ENCODE results near the gene MYLK2. TPM values are rescaled to one million over a fixed set of nuclear protein-coding genes. Genes with fewer than 3 reads are reported as not detected.
"Not testable (repeated sequence)": the region's sequence is repeated elsewhere in the genome, so short reads cannot be mapped to it uniquely, and the experiment has no call there.

MYLK2 gene
- total and polyA plus RNA-seq, 7 donors: 0.16 to 0.81 (median 0.39) TPM; not detected in 4

DNA sequence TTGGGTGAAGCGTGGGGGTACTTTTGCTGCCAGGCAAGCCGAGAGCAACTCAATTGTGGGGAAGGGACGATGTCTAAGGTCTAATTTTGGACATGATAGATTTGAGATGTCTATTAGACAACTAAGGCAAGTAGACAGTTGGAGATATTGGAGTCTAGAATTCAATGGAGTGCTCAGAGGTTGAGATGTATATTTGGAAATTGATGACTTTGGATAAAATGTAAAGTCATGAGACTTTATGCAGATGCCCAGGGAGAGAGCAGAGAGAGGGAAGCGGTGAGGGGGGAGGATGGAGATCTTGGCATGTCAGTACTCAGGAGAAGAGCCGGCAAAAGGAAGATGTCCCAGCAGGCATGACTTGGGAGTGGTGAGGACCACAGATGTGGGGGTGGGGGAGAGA lies 6.9 kb downstream of the MYLK2 start:
- TF ChIP-seq, protein P1, sequence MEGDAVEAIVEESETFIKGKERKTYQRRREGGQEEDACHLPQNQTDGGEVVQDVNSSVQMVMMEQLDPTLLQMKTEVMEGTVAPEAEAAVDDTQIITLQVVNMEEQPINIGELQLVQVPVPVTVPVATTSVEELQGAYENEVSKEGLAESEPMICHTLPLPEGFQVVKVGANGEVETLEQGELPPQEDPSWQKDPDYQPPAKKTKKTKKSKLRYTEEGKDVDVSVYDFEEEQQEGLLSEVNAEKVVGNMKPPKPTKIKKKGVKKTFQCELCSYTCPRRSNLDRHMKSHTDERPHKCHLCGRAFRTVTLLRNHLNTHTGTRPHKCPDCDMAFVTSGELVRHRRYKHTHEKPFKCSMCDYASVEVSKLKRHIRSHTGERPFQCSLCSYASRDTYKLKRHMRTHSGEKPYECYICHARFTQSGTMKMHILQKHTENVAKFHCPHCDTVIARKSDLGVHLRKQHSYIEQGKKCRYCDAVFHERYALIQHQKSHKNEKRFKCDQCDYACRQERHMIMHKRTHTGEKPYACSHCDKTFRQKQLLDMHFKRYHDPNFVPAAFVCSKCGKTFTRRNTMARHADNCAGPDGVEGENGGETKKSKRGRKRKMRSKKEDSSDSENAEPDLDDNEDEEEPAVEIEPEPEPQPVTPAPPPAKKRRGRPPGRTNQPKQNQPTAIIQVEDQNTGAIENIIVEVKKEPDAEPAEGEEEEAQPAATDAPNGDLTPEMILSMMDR (IDR thresholded peaks at IDR 0.05): no peak
- TF ChIP-seq POLR2A (IDR thresholded peaks at IDR 0.05) (no peak), EP300 (IDR thresholded peaks at IDR 0.05) (no peak), POLR2AphosphoS5 (IDR thresholded peaks at IDR 0.05) (no peak)
- intact Hi-C loops (cut with DNase I): no loop called here

DNA sequence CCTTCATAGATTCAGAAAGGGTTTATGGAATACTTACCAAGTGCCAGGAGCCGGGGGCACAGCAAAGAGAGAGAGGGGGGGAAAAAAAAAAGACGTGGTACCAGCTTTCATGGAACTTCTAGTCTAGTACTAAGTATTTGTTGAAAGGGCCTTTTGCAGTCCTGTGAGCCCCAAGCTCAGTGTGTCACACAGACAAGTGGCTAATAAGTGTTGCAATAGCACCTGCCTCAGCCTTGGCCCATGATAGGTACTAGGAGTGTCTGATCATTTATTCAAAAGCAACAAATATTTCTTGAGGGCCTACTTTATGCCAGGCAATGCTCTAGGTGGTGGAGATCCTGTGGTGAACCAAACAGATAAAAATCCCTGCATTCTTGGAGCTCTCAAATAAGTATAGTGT lies 7.9 kb downstream of the MYLK2 start:
- Histone ChIP-seq H3K4me3 (no peak overlapping the region), H3K4me1 (peaks cover 0 to 13% (median 9%) of the 10 kb centered on the region in 4 donors), H3K9me3 (no peaks in the 10 kb centered on the region), H3K36me3 (no peaks in the 10 kb centered on the region), H3K27me3 (no peaks in the 10 kb centered on the region), H3K27ac (no peak overlapping the region)
- TF ChIP-seq POLR2AphosphoS5 (IDR thresholded peaks at IDR 0.05) (no peak), POLR2A (IDR thresholded peaks at IDR 0.05) (no peak), EP300 (IDR thresholded peaks at IDR 0.05) (no peak)
- TF ChIP-seq, protein P1 (IDR thresholded peaks at IDR 0.05): no peak
- 75 to 78% methylated on average over 2 of the region's 2 CpGs for WGBS, 2 donors
- DNase-seq: no peak
- intact Hi-C loops (cut with DNase I): no loop called here

More for the DNA sequence above, 6.9 kb downstream of the MYLK2 start:
- DNase-seq: no peak
- Histone ChIP-seq H3K27ac (no peak overlapping the region), H3K4me3 (no peak overlapping the region), H3K36me3 (no peaks in the 10 kb centered on the region), H3K27me3 (no peaks in the 10 kb centered on the region), H3K4me1 (peaks cover 0 to 13% (median 9%) of the 10 kb centered on the region in 4 donors), H3K9me3 (no peaks in the 10 kb centered on the region)
- 90 to 91% methylated on average over 5 of the region's 5 CpGs for WGBS, 2 donors

DNA sequence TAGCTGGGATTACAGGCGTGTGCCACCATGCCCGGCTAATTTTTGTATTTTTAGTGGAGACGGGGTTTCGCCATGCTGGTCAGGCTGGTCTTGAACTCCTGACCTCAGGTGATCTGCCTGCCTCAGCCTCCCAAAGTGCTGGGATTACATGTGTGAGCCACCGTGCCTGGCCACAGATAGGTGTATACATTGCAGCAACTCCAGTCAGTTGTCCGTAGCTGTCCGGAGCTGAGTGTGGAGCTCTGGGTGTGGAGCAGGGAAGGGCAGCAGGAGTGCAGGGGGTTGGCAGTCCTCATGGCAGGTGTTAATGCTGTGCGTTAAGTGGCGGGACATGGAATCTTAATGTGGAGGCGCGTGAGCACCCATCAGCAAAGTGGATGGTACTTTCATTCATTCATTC lies 8.9 kb downstream of the MYLK2 start:
- H3K4me1 ChIP-seq; H3K27ac ChIP-seq; intact Hi-C loops (cut with DNase I); H3K27me3 ChIP-seq; DNase-seq; H3K9me3 ChIP-seq; H3K36me3 ChIP-seq; H3K4me3 ChIP-seq: not testable (repeated sequence)
- 91 to 94% methylated on average over 11 of the region's 11 CpGs for WGBS, 2 donors

DNA sequence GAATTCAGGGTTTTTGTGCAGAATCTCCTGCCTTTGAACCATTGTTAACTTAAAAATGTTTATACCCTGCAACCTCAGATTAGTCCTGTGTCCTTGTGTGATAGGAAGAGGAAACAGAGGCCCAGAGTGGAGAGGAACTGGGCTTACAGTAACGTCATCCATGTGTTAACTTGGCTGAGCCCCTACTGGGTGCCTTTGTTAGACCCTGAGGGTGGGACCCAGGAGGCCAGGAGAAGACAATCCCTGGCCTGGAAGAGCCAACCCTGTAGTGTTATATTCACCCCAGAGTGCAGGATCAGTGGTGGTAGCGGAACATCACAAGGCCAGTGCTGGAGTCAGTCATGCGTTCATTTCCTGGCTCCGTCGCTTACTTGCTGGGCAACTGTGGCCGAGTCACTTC lies 10.6 kb downstream of the MYLK2 start:
- Histone ChIP-seq H3K4me1 (no peaks in the 10 kb centered on the region), H3K36me3 (no peaks in the 10 kb centered on the region), H3K9me3 (no peaks in the 10 kb centered on the region), H3K27me3 (peaks cover 0 to 9% (median 0%) of the 10 kb centered on the region in 3 donors), H3K27ac (no peak overlapping the region), H3K4me3 (no peak overlapping the region)
- intact Hi-C loops (cut with DNase I): no loop called here
- TF ChIP-seq POLR2A (IDR thresholded peaks at IDR 0.05) (no peak), POLR2AphosphoS5 (IDR thresholded peaks at IDR 0.05) (no peak), EP300 (IDR thresholded peaks at IDR 0.05) (no peak)
- TF ChIP-seq, protein P1 (IDR thresholded peaks at IDR 0.05): no peak
- 84 to 88% methylated on average over 6 of the region's 6 CpGs for WGBS, 2 donors
- no peak for DNase-seq

DNA sequence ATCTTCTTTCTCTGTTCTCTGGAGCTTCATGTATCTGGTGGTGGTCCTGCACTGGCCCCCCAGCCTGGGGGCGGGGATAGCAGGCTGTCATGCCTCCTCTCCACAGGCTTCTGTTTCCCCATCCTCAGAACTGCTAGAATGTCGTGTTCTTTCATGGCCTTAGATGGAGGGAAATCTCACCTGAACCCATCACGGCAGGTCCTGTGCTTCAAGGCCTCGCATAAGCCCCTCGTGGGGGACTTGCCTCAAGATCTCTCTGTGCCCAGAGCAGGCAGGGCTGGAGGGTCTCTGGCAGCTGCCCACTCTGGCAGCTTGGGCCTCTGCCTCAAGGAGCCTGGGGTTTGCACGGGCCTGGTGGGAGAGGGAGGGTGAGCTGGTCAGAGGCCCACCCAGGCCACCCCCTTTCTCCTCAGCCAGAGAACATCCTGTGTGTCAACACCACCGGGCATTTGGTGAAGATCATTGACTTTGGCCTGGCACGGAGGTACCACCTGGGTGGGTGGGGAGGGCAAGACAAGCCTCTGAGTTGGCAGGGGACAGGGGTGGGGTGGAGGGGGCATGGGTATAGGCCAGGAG lies 11.3 kb downstream of the MYLK2 start:
- peaks cover 0 to 1% (median under 1%) of the 10 kb centered on the region in 4 donors for H3K4me1 ChIP-seq
- no peak for TF ChIP-seq EP300 (IDR thresholded peaks at IDR 0.05)
- TF ChIP-seq, protein P1 (IDR thresholded peaks at IDR 0.05): no peak
- TF ChIP-seq POLR2AphosphoS5 (IDR thresholded peaks at IDR 0.05): no peak
- TF ChIP-seq POLR2A (IDR thresholded peaks at IDR 0.05): no peak
- no peak overlapping the region for H3K4me3 ChIP-seq
- intact Hi-C loops (cut with DNase I): no loop called here
- no peaks in the 10 kb centered on the region for H3K36me3 ChIP-seq
- DNase-seq: no peak
- H3K9me3 ChIP-seq: no peaks in the 10 kb centered on the region
- peaks cover 0 to 9% (median 0%) of the 10 kb centered on the region in 3 donors for H3K27me3 ChIP-seq
- H3K27ac ChIP-seq: no peak overlapping the region
- WGBS, 2 donors: 78 to 91% methylated on average over 8 of the region's 8 CpGs

All from sigmoid colon (tissue), 7 donors.